ENCODE data around the gene ZDHHC14. TPM values are rescaled to one million over a fixed set of nuclear protein-coding genes. Genes with fewer than 3 reads are reported as not detected.
A peak's percentile ranks its signal among the peaks of the same experiment; 100 is the strongest.

The ZDHHC14 gene
- total RNA-seq, 1 experiment from 2014 or later = 1.7 TPM

DNA sequence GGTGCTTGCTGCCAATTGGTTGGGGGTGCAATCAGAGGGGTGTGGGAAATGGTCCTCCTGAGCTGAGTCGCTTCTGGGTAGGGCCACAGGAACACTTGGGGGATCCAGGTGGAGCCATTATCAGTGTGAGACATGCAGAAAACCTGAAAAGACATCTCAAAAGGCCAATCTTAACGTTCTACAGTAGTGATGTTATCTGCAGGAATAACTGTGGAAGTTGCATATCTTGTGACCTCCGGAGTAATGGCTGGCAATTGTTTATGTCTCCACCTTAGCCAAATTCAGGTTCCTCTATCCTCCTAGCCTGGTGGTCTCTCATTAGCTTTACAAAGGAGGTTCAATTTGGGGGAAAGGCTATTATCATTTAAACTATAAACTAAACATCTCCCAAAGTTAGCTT, 327.2 kb downstream of the ZDHHC14 start:
- no peak overlapping the region for H3K23ac ChIP-seq (ENCODE audit: insufficient read length, low read depth, low read length)
- H3K27ac Mint-ChIP-seq = peak overlapping the region in 2 of 3 experiments; percentile 66 to 96; a peak in 4 of 7 replicates

More for the DNA sequence above, 327.2 kb downstream of the ZDHHC14 start:
- Histone ChIP-seq H3K9ac (ENCODE audit: extremely low read depth, insufficient read length, low read length) (no peak overlapping the region), H3K79me2 (ENCODE audit: insufficient read depth, low read length) (no peaks in the 10 kb centered on the region), H3K4me1 (ENCODE audit: insufficient read depth, low read length) (no peaks in the 10 kb centered on the region; the same call in 1 of the 2 replicates), H2BK12ac (ENCODE audit: insufficient read length, low read depth, low read length) (no peak overlapping the region), H2BK20ac (ENCODE audit: low read depth, low read length, poor library complexity, severe bottlenecking) (no peak overlapping the region), H3K79me1 (ENCODE audit: insufficient read depth, low read depth, low read length, poor library complexity, severe bottlenecking) (no peaks in the 10 kb centered on the region), H3K18ac (ENCODE audit: insufficient read length, low read depth, low read length) (no peak overlapping the region), H3K56ac (ENCODE audit: insufficient read length, low read depth, low read length) (no peak overlapping the region), H4K91ac (ENCODE audit: insufficient read length, low read depth, low read length) (no peak overlapping the region), H3K27ac (ENCODE audit: insufficient read length, low read depth, low read length) (peak overlapping the region; percentile 48), H4K5ac (ENCODE audit: insufficient read length, low read depth, low read length) (no peak overlapping the region), H4K8ac (replicated peaks; ENCODE audit: insufficient read length, low read depth, low read length) (no peak overlapping the region), H2BK120ac (ENCODE audit: low read depth, low read length, poor library complexity, severe bottlenecking) (no peak overlapping the region), H2AFZ (ENCODE audit: low read length) (no peak overlapping the region), H3K4me2 (ENCODE audit: insufficient read depth, insufficient read length, low read length) (no peak overlapping the region), H3T11ph (ENCODE audit: low read length) (no peak overlapping the region), H3K23me2 (ENCODE audit: insufficient read length, low read depth, low read length, poor library complexity, severe bottlenecking) (no peaks in the 10 kb centered on the region), H3K27me3 (ENCODE audit: insufficient read depth, low read length) (no peaks in the 10 kb centered on the region), H4K20me1 (ENCODE audit: control insufficient read depth, insufficient read depth, insufficient read length) (no peaks in the 10 kb centered on the region), H3K14ac (ENCODE audit: insufficient read depth, low read length) (no peak overlapping the region), H2AK5ac (ENCODE audit: insufficient read length, low read length) (no peak overlapping the region), H3K4ac (ENCODE audit: low read depth, low read length) (no peak overlapping the region), H2BK5ac (ENCODE audit: insufficient read length, low read length) (no peak overlapping the region), H3K9me3 (ENCODE audit: control insufficient read depth, low read depth, low read length) (peaks cover 12% of the 10 kb centered on the region), H2BK15ac (ENCODE audit: low read depth, low read length) (no peak overlapping the region)
- H3K27me3 Mint-ChIP-seq (ENCODE audit: low read depth) = peaks cover 15% of the 10 kb centered on the region
- no CpG with 5 or more reads among the region's 3 CpGs for WGBS (ENCODE audit: extremely low coverage, insufficient read length, low lambda C conversion rate)
- peak overlapping the region in 1 of 2 experiments; percentile 42; a peak in 1 of 5 replicates for H3K4me3 Mint-ChIP-seq
- DNase-seq = no peak
- peaks cover 31 to 41% of the 10 kb centered on the region in 2 experiments for H3K4me1 Mint-ChIP-seq
- TF ChIP-seq, protein P1, sequence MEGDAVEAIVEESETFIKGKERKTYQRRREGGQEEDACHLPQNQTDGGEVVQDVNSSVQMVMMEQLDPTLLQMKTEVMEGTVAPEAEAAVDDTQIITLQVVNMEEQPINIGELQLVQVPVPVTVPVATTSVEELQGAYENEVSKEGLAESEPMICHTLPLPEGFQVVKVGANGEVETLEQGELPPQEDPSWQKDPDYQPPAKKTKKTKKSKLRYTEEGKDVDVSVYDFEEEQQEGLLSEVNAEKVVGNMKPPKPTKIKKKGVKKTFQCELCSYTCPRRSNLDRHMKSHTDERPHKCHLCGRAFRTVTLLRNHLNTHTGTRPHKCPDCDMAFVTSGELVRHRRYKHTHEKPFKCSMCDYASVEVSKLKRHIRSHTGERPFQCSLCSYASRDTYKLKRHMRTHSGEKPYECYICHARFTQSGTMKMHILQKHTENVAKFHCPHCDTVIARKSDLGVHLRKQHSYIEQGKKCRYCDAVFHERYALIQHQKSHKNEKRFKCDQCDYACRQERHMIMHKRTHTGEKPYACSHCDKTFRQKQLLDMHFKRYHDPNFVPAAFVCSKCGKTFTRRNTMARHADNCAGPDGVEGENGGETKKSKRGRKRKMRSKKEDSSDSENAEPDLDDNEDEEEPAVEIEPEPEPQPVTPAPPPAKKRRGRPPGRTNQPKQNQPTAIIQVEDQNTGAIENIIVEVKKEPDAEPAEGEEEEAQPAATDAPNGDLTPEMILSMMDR (conservative IDR thresholded peaks at IDR 0.05) = no peak
- peaks cover 33 to 44% of the 10 kb centered on the region in 2 experiments for H3K9me3 Mint-ChIP-seq
- H3K36me3 Mint-ChIP-seq (ENCODE audit: insufficient read depth in 1 of 3, low read depth in 3 of 3) = peaks cover 22 to 33% (median 31%) of the 10 kb centered on the region in 3 experiments

Data from H9 (cell line).